Keratinocyte (primary cell): ENCODE data around the gene MEOX1. TPM values are rescaled to one million over a fixed set of nuclear protein-coding genes. Genes with fewer than 3 reads are reported as not detected.

ENCODE experiments used
- DNase-seq: peaks from one replicate; pipeline ENCODE4 v3.0.0-alpha.2; 2011; ENCODE audit warnings: low read depth, missing footprints, low spot score
- FAIRE-seq: peaks from 2 replicates; lab custom pipeline; 2011; peaks lifted over from hg19 to GRCh38; lab: Jason Lieb, UNC
- H2AFZ ChIP-seq: 2 replicates; pipeline ENCODE4 v1.6.0; 2012; ENCODE audit warnings: low read length, control low read depth, inconsistent platforms; ENCODE audit not compliant: control insufficient read depth
- H3K27ac ChIP-seq: 2 replicates; pipeline ENCODE4 v1.5.1; 2011; ENCODE audit warnings: low read length; ENCODE audit not compliant: control insufficient read depth, insufficient read depth
- H3K27me3 ChIP-seq: 3 replicates; pipeline ENCODE4 v1.6.0; 2011; ENCODE audit warnings: low read length; ENCODE audit not compliant: control insufficient read depth, insufficient read depth; ENCODE audit errors: extremely low read depth
- H3K36me3 ChIP-seq, 2 experiments: 2 replicates in 1 of 2; 3 replicates in 1 of 2; pipeline ENCODE4 v1.5.1; 2011; ENCODE audit warnings: low read length in 2 of 2, mild to moderate bottlenecking in 1 of 2; ENCODE audit not compliant: control insufficient read depth in 2 of 2, insufficient read depth in 2 of 2; ENCODE audit errors: extremely low read depth in 1 of 2
- H3K4me1 ChIP-seq: 3 replicates; pipeline ENCODE4 v1.5.1; 2011; ENCODE audit warnings: low read length; ENCODE audit not compliant: control insufficient read depth, insufficient read depth; ENCODE audit errors: extremely low read depth
- H3K4me2 ChIP-seq: 3 replicates; pipeline ENCODE4 v1.6.0; 2011; ENCODE audit warnings: low read depth, low read length; ENCODE audit not compliant: control insufficient read depth, insufficient read depth; ENCODE audit errors: extremely low read depth
- H3K4me3 ChIP-seq, 3 experiments: fragments of 200-600 bp in 1 of 3; sonication (generic) in 1 of 3; 2 replicates in 2 of 3; 3 replicates in 1 of 3; pipeline ENCODE4 v1.5.1; 2011 to 2016; ENCODE audit warnings: low read length in 3 of 3, mild to moderate bottlenecking in 3 of 3, control low read depth in 2 of 3, inconsistent platforms in 1 of 3, low read depth in 1 of 3, mixed read lengths in 1 of 3, mixed run types in 1 of 3, moderate library complexity in 1 of 3; ENCODE audit not compliant: control insufficient read depth in 2 of 3, insufficient read depth in 2 of 3; ENCODE audit errors: extremely low read depth in 1 of 3
- H3K79me2 ChIP-seq: 2 replicates; pipeline ENCODE4 v1.6.0; 2012; ENCODE audit warnings: low read length; ENCODE audit not compliant: control insufficient read depth, insufficient read depth
- H3K9ac ChIP-seq: 3 replicates; pipeline ENCODE4 v1.6.0; 2011; ENCODE audit warnings: low read length; ENCODE audit not compliant: control insufficient read depth, insufficient read depth; ENCODE audit errors: extremely low read depth
- H3K9me1 ChIP-seq: 3 replicates; pipeline ENCODE4 v1.6.0; 2011; ENCODE audit warnings: low read length; ENCODE audit not compliant: control insufficient read depth, insufficient read depth; ENCODE audit errors: extremely low read depth
- H3K9me3 ChIP-seq: 2 replicates; pipeline ENCODE4 v1.5.1; 2012; ENCODE audit warnings: low read depth, low read length; ENCODE audit not compliant: control insufficient read depth
- H4K20me1 ChIP-seq: 3 replicates; pipeline ENCODE4 v1.6.0; 2011; ENCODE audit warnings: low read length; ENCODE audit not compliant: control insufficient read depth, insufficient read depth; ENCODE audit errors: extremely low read depth
- CTCF ChIP-seq, 3 experiments: IDR thresholded peaks in 1 of 3; conservative IDR thresholded peaks in 1 of 3; optimal IDR thresholded peaks in 1 of 3; 2 replicates in 2 of 3; 3 replicates in 1 of 3; pipeline versions ENCODE3 to v1.5.1; 2011; ENCODE audit warnings: low read length in 3 of 3, mild to moderate bottlenecking in 3 of 3, moderate library complexity in 2 of 3, control low read depth in 1 of 3, inconsistent platforms in 1 of 3; ENCODE audit not compliant: insufficient read depth in 2 of 3; ENCODE audit errors: extremely low read depth in 1 of 3
- EZH2 ChIP-seq: IDR thresholded peaks from one replicate; pipeline ENCODE4 v1.6.1; 2012; ENCODE audit warnings: inconsistent platforms, mild to moderate bottlenecking, low read length, moderate library complexity
- dilution Hi-C: fragments of 300-500 bp; cut with MboI; formaldehyde crosslinking; loops from one replicate; pipeline ENCODE4 v1.7.0; 2020; ENCODE audit warnings: low sequenced_read_pairs; ENCODE audit not compliant: extremely low pct_ligation_motif_present
- polyA plus RNA-seq, 5 experiments: library from polyadenylated mRNA; depleted of rRNA in 3 of 5; stranded (reverse) in 3 of 5; stranded (forward) in 1 of 5; unstranded in 1 of 5; fragments of >200 nt; gene quantifications; 1 replicate in 1 of 5; 2 replicates in 3 of 5; 3 replicates in 1 of 5; pipeline versions ENCODE4 v1.2.1 to v1.2.3, GENCODE V29; 2011 to 2012; ENCODE audit warnings: missing spikeins in 2 of 5, low read depth in 1 of 5, low replicate concordance in 1 of 5

Gene MEOX1
- polyA plus RNA-seq, 1 donor (not counting 4 experiments of a cell fraction or from before 2014, with no cell fraction given), result 0.08 TPM

- H3K27me3 ChIP-seq, result no peaks in the 10 kb centered on the region
- H3K9me1 ChIP-seq, result no peaks in the 10 kb centered on the region
- no peak overlapping the region for H3K4me2 ChIP-seq
- peaks cover 9% of the 10 kb centered on the region for H3K4me1 ChIP-seq
- H3K9ac ChIP-seq, result no peak overlapping the region
- peaks cover 2% of the 10 kb centered on the region for H3K9me3 ChIP-seq
- H3K36me3 ChIP-seq, result no peaks in the 10 kb centered on the region
- TF ChIP-seq CTCF (optimal IDR thresholded peaks at IDR 0.05 in 1 of 3, IDR thresholded peaks at IDR 0.05 in 1 of 3, conservative IDR thresholded peaks at IDR 0.05 in 1 of 3; ENCODE audit: extremely low read depth in 1 of 3, insufficient read depth in 2 of 3, low read length in 3 of 3) (no peak), EZH2 (no peak)
- FAIRE-seq (no peak), DNase-seq (no peak)
- H4K20me1 ChIP-seq, result no peaks in the 10 kb centered on the region
- H3K4me3 ChIP-seq, result no peak overlapping the region
- H2AFZ ChIP-seq, result no peak overlapping the region
- no peaks in the 10 kb centered on the region for H3K79me2 ChIP-seq
- dilution Hi-C loops, result no loop called here
- no peak overlapping the region for H3K27ac ChIP-seq
Measured at GRCh38 chr17:43702637-43703036, 40.9 kb upstream of the MEOX1 start.

GRCh38 chr17:43701318-43701743 is 39.6 kb upstream of the MEOX1 start:
- Histone ChIP-seq H3K4me3 (no peak overlapping the region), H2AFZ (no peak overlapping the region), H3K9ac (no peak overlapping the region), H3K79me2 (no peaks in the 10 kb centered on the region), H3K27me3 (no peaks in the 10 kb centered on the region), H3K9me1 (no peaks in the 10 kb centered on the region), H3K4me1 (peaks cover 2% of the 10 kb centered on the region), H4K20me1 (no peaks in the 10 kb centered on the region), H3K4me2 (no peak overlapping the region), H3K36me3 (no peaks in the 10 kb centered on the region), H3K27ac (no peak overlapping the region), H3K9me3 (peaks cover 2% of the 10 kb centered on the region)
- no peak for DNase-seq
- TF ChIP-seq EZH2, result no peak
- TF ChIP-seq CTCF (optimal IDR thresholded peaks at IDR 0.05 in 1 of 3, IDR thresholded peaks at IDR 0.05 in 1 of 3, conservative IDR thresholded peaks at IDR 0.05 in 1 of 3; ENCODE audit: extremely low read depth in 1 of 3, insufficient read depth in 2 of 3, low read length in 3 of 3), result no peak
- dilution Hi-C loops, result no loop called here
- no peak for FAIRE-seq
